Measurements from ENCODE around the gene MAPK8.

- TF ChIP-seq CTCF (IDR thresholded peaks at IDR 0.05) (no peak), ZFX (IDR thresholded peaks at IDR 0.05; ENCODE audit: borderline replicate concordance) (no peak)
These were observed 31.8 kb upstream of the MAPK8 start, which contains the start of gene FRMPD2 for GRCh38 chr10:48274636-48275035.

Measured in 22Rv1 (cell line).